ENCODE measurements around the gene TXNRD3. TPM values are rescaled to one million over a fixed set of nuclear protein-coding genes. Genes with fewer than 3 reads are reported as not detected.

TXNRD3 gene
- total and polyA plus RNA-seq, 8 donors: 4.4 to 8.3 (median 5.8) TPM

DNA sequence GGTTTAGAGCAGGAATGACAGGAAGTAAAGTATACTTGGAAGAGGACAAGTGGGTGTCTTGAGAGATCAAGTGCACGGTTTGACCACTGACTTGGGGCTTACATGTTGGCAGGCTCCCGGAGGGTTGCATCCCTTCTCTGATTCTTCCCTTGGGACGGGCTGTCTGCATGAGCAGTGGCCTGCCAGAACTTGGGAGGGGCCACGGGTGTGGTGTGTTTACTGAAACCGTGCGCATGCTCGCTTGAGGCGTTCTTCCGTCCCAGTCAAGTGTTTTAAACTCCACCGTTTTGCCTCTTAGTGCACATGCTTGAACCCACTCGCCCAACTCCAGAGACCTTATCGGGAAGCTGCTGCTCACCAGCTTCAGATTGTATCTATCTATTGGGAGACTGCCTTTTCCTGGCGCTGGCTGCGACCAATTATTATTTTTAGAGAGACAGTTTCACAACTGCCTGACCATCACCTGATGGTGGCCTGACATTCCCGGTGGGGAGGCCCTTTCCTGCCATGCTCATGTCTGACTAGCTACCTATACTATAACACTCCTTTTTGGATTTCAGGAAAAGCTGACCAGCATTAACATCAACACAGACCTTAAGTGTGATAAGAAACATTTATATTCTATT lies 81.3 kb downstream of the TXNRD3 start:
- Histone ChIP-seq H3K4me1 (no peaks in the 10 kb centered on the region), H3K9me3 (no peaks in the 10 kb centered on the region), H3K36me3 (no peaks in the 10 kb centered on the region), H3K27me3 (no peaks in the 10 kb centered on the region), H3K4me3 (no peak overlapping the region), H3K27ac (no peak overlapping the region)
- FAIRE-seq: no peak
- TF ChIP-seq, protein P1, sequence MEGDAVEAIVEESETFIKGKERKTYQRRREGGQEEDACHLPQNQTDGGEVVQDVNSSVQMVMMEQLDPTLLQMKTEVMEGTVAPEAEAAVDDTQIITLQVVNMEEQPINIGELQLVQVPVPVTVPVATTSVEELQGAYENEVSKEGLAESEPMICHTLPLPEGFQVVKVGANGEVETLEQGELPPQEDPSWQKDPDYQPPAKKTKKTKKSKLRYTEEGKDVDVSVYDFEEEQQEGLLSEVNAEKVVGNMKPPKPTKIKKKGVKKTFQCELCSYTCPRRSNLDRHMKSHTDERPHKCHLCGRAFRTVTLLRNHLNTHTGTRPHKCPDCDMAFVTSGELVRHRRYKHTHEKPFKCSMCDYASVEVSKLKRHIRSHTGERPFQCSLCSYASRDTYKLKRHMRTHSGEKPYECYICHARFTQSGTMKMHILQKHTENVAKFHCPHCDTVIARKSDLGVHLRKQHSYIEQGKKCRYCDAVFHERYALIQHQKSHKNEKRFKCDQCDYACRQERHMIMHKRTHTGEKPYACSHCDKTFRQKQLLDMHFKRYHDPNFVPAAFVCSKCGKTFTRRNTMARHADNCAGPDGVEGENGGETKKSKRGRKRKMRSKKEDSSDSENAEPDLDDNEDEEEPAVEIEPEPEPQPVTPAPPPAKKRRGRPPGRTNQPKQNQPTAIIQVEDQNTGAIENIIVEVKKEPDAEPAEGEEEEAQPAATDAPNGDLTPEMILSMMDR (IDR thresholded peaks at IDR 0.05): no peak
- ATAC-seq: no peak
- WGBS, 2 donors: 84 to 89% methylated on average over 15 of the region's 15 CpGs
- no peak for DNase-seq
- intact Hi-C loops (cut with DNase I): no loop called here

DNA sequence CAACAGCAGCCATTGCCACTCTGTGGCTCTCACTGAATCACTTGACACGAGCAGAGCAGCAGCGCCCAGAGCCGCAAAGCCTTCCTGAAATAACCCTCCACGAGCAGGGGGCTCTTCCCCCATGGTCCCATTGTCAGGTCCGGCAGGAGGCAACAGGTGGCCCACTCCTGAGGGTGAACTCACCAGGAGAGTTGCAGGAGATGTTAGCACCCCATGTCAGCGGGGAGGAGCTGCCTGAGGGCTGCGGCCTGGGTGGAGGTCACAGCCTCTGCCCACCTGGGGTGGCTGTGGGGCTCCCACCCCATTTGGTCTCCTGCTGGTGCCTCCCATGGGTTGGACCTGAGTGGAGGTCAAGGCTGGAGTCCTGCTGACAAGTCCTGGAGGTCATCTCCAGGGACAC lies 83.8 kb downstream of the TXNRD3 start:
- Histone ChIP-seq H3K4me1 (no peaks in the 10 kb centered on the region), H3K9me3 (no peaks in the 10 kb centered on the region), H3K4me3 (no peak overlapping the region), H3K27me3 (no peaks in the 10 kb centered on the region), H3K27ac (no peak overlapping the region), H3K36me3 (no peaks in the 10 kb centered on the region)
- 85 to 87% methylated on average over 7 of the region's 7 CpGs for WGBS, 2 donors
- ATAC-seq (no peak), FAIRE-seq (no peak), DNase-seq (no peak)
- TF ChIP-seq, protein P1 (IDR thresholded peaks at IDR 0.05): no peak
- intact Hi-C loops (cut with DNase I): no loop called here

DNA sequence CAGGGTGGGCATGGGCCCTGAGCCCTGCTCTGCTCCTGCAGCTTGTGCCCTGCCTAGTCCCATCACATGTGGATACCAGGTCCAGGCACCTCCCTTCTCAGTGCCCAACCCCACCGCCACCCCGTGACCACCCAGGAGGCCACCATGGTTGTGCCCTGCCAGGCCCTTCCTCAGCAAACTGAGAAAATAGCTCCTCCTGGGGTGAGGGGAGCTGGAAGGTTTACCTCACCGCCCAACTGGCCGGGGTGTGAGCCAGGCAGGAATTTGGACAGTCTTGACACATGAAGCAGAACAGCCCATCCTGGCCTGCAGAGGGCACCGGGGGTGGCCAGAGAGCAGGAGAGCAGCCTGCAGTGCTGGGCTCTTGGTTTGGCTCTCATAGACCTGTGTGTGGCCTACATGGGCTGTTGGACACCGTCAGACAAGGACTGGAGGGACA lies 84.8 kb downstream of the TXNRD3 start:
- TF ChIP-seq, protein P1 (IDR thresholded peaks at IDR 0.05): no peak
- H3K27ac ChIP-seq: no peak overlapping the region
- WGBS, 2 donors: 75 to 78% methylated on average over 6 of the region's 6 CpGs
- no peaks in the 10 kb centered on the region for H3K27me3 ChIP-seq
- no peaks in the 10 kb centered on the region for H3K9me3 ChIP-seq
- intact Hi-C loops (cut with DNase I): no loop called here
- FAIRE-seq (no peak), ATAC-seq (no peak), DNase-seq (no peak)
- no peaks in the 10 kb centered on the region for H3K4me1 ChIP-seq
- H3K36me3 ChIP-seq: no peaks in the 10 kb centered on the region
- H3K4me3 ChIP-seq: no peak overlapping the region

DNA sequence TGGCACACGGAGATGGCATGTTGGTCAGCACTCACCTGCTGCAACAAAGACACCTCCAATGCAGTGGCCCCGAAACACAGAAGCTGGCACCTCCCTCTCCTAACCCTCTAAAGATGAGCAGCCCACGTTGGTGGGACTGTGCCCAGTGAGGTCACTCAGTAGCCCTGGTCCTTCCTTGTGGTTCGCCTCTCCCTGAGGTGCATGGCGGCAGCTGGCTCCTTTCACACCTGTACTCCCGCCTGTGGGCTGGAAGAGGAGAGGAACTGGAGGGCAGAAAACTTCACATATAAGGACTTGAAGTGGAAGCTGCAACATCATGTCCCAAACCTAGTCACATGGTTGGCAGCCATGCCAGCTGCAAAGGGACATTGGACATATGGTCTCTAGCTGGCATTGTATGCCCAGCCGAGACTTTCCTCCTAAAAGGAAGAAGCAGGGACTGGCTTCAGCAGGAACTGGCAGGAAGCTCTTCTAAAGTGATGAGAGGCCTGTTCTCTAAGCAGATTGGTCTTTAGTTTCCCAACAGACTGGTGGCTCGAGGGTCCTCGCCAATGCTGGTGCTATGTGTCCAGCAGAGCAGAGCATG lies 85.4 kb downstream of the TXNRD3 start:
- no peaks in the 10 kb centered on the region for H3K4me1 ChIP-seq
- no peaks in the 10 kb centered on the region for H3K9me3 ChIP-seq
- no peaks in the 10 kb centered on the region for H3K36me3 ChIP-seq
- WGBS, 2 donors: 82 to 87% methylated on average over 9 of the region's 9 CpGs
- H3K27ac ChIP-seq: no peak overlapping the region
- DNase-seq: no peak
- TF ChIP-seq, protein P1 (IDR thresholded peaks at IDR 0.05): no peak
- intact Hi-C loops (cut with DNase I): no loop called here
- no peaks in the 10 kb centered on the region for H3K27me3 ChIP-seq
- no peak for FAIRE-seq
- H3K4me3 ChIP-seq: no peak overlapping the region
- no peak for ATAC-seq

DNA sequence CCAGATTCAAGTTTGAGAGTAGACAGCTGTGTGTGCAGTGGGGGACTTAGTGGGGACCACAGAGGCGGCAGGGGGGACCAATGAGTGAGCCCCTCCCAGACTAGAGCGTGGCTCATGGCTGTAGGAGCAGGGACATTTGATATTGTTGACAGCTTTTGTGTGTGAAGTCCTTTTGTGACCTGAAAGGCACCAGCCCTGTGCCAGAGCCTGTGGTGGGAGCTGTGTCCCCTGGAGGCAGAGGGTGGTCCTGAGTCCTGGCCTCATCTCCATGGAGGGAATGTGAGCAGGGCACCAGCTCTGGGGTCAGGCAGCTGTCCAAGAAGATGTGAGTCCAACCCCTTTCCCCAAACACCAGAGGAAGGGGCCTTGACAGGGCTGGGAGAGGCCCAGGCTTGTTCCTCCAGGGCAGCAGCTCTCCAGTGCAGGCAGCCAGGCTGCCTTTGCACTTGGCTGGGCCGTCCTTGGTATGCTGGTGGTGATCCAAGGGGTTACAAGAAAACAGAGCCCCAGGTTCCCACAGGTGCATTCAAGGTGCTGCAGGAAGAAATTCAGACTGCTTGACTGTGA lies 86.1 kb downstream of the TXNRD3 start:
- WGBS, 2 donors: 58 to 78% methylated on average over 3 of the region's 3 CpGs
- TF ChIP-seq, protein P1 (IDR thresholded peaks at IDR 0.05): no peak
- no peaks in the 10 kb centered on the region for H3K27me3 ChIP-seq
- no peak for ATAC-seq
- no peaks in the 10 kb centered on the region for H3K4me1 ChIP-seq
- H3K27ac ChIP-seq: no peak overlapping the region
- no peaks in the 10 kb centered on the region for H3K9me3 ChIP-seq
- no peak for FAIRE-seq
- intact Hi-C loops (cut with DNase I): no loop called here
- no peak for DNase-seq
- H3K36me3 ChIP-seq: no peaks in the 10 kb centered on the region
- H3K4me3 ChIP-seq: no peak overlapping the region
